Adipocyte (in vitro differentiated cells): Measurements from ENCODE around the gene RPS6KA3.

Experiments
- DNase-seq: peaks from one replicate; pipeline ENCODE4 v3.0.0-alpha.2; 2015; ENCODE audit warnings: low read depth
- H3K27me3 ChIP-seq: replicated peaks from 2 replicates; pipeline ENCODE4 v1.7.0; 2013; ENCODE audit warnings: mild to moderate bottlenecking, low read length, moderate library complexity; ENCODE audit not compliant: control insufficient read depth, insufficient read depth
- H3K36me3 ChIP-seq: 2 replicates; pipeline ENCODE4 v1.7.0; 2013; ENCODE audit warnings: low read length, mild to moderate bottlenecking, moderate library complexity; ENCODE audit not compliant: control insufficient read depth, insufficient read depth, severe bottlenecking
- H3K4me1 ChIP-seq: 2 replicates; pipeline ENCODE4 v1.7.0; 2013; ENCODE audit warnings: mild to moderate bottlenecking, low read length, moderate library complexity; ENCODE audit not compliant: control insufficient read depth, insufficient read depth
- H3K4me3 ChIP-seq: 2 replicates; pipeline ENCODE4 v1.7.0; 2013; ENCODE audit warnings: mild to moderate bottlenecking, low read length, moderate library complexity
- H3K9ac ChIP-seq: 2 replicates; pipeline ENCODE4 v1.7.0; 2013; ENCODE audit warnings: mild to moderate bottlenecking, low read length, moderate library complexity
- H3K9me3 ChIP-seq: 2 replicates; pipeline ENCODE4 v1.7.0; 2013; ENCODE audit warnings: mild to moderate bottlenecking, low read length, moderate library complexity; ENCODE audit not compliant: control insufficient read depth

Gene RPS6KA3

GRCh38 chrX:20116577-20117240, 150.0 kb downstream of the RPS6KA3 start, which contains the start of gene MAP7D2:
Gene MAP7D2, minus strand, starts transcription at chrX:20116907. Its CDS starts 28 bp downstream, at chrX:20116879.
- Histone ChIP-seq H3K36me3 (no peaks in the 10 kb centered on the region), H3K9ac (no peak within 1 kb of the TSS), H3K27me3 (peaks cover 24% of the 10 kb centered on the region), H3K9me3 (peaks cover 8% of the 10 kb centered on the region), H3K4me3 (peak within 1 kb of the TSS; percentile 60), H3K4me1 (no peaks in the 10 kb centered on the region)
- no peak for DNase-seq

- Histone ChIP-seq H3K4me3 (peak overlapping the region; percentile 60), H3K27me3 (peaks cover 24% of the 10 kb centered on the region), H3K4me1 (no peaks in the 10 kb centered on the region), H3K9ac (no peak overlapping the region), H3K36me3 (no peaks in the 10 kb centered on the region), H3K9me3 (peaks cover 8% of the 10 kb centered on the region)
- no peak for DNase-seq
Measured at GRCh38 chrX:20116087-20116576, 150.6 kb downstream of the RPS6KA3 start.

GRCh38 chrX:20112022-20112774, 154.5 kb downstream of the RPS6KA3 start:
- Histone ChIP-seq H3K4me3 (no peak overlapping the region), H3K27me3 (peaks cover 20% of the 10 kb centered on the region), H3K4me1 (no peaks in the 10 kb centered on the region), H3K9ac (no peak overlapping the region), H3K9me3 (peaks cover 4% of the 10 kb centered on the region), H3K36me3 (no peaks in the 10 kb centered on the region)
- no peak for DNase-seq

- Histone ChIP-seq H3K4me3 (no peak overlapping the region), H3K4me1 (no peaks in the 10 kb centered on the region), H3K27me3 (peaks cover 16% of the 10 kb centered on the region), H3K9ac (no peak overlapping the region), H3K9me3 (no peaks in the 10 kb centered on the region), H3K36me3 (no peaks in the 10 kb centered on the region)
- DNase-seq, result no peak
Measured at GRCh38 chrX:20111271-20111670, 155.4 kb downstream of the RPS6KA3 start.

GRCh38 chrX:20101934-20102581, 164.7 kb downstream of the RPS6KA3 start:
- H3K36me3 ChIP-seq, result no peaks in the 10 kb centered on the region
- no peak overlapping the region for H3K4me3 ChIP-seq
- H3K9ac ChIP-seq, result no peak overlapping the region
- peaks cover 18% of the 10 kb centered on the region for H3K27me3 ChIP-seq
- peaks cover 10% of the 10 kb centered on the region for H3K9me3 ChIP-seq
- no peaks in the 10 kb centered on the region for H3K4me1 ChIP-seq
- no peak for DNase-seq
